HCT116 (cell line): ENCODE measurements around the gene CAAP1. TPM values are rescaled to one million over a fixed set of nuclear protein-coding genes. Genes with fewer than 3 reads are reported as not detected.

Experiments used
- ATAC-seq: fragments of 200-7000 bp; cut with Tn5 transposase; 2 replicates; pipeline ENCODE4 v1.9.1; 2020; ENCODE audit warnings: mild to moderate bottlenecking, moderate library complexity
- BruUV-seq: library from RNA; stranded (reverse); fragments of 400-500 nt; replicated peaks from 2 replicates; lab custom pipeline; 2021; lab: Mats Ljungman, UMichigan
- CTCF ChIA-PET: fragments of 300-600 bp; sonication (Branson Sonifier 250); formaldehyde crosslinking; loops from one replicate; lab custom pipeline; 2021; ENCODE audit warnings: antibody characterized with exemption; lab: Charles Lee
- POLR2A ChIA-PET: fragments of 300-600, 350-600 bp; sonication (Branson Sonifier 250); formaldehyde crosslinking; loops from one replicate; lab custom pipeline; 2021; ENCODE audit warnings: antibody characterized with exemption; lab: Charles Lee
- RAD21 ChIA-PET, 2 experiments: fragments of 300-600 bp; sonication (Branson Sonifier 250); formaldehyde crosslinking; loops; one replicate each; lab custom pipeline; 2023; ENCODE audit warnings: low total read pairs in 2 of 2; ENCODE audit not compliant: uncharacterized antibody in 2 of 2, unreplicated experiment in 2 of 2, low non-redundant PET in 1 of 2; lab: Charles Lee
- DNase-seq: peaks from one replicate; pipeline ENCODE4 v3.0.0-alpha.2; 2010; ENCODE audit warnings: low read depth, low spot score
- H2AFZ ChIP-seq: fragments of 200-600 bp; shearing (Covaris generic), sonication (generic); 2 replicates; pipeline ENCODE4 v1.6.1; 2017; ENCODE audit warnings: low read depth, mixed run types, mixed read lengths, antibody characterized with exemption, low read length; ENCODE audit not compliant: poor library complexity, severe bottlenecking
- H3K27ac ChIP-seq: 2 replicates; pipeline ENCODE4 v1.5.1; 2012; ENCODE audit warnings: low read depth, low read length
- H3K27me3 ChIP-seq: fragments of 200-600 bp; sonication (generic); 2 replicates; pipeline ENCODE4 v1.6.1; 2016; ENCODE audit warnings: mixed run types, low read length, mixed read lengths; ENCODE audit not compliant: insufficient read depth
- H3K36me3 ChIP-seq, 2 experiments: fragments of 200-500 bp in 1 of 2; fragments of 200-600 bp in 1 of 2; sonication (Bioruptor generic) in 1 of 2; sonication (generic) in 1 of 2; 2 replicates each; pipeline versions ENCODE4 v1.5.1 to v1.6.1; 2014 to 2016; ENCODE audit warnings: low read length in 2 of 2, inconsistent platforms in 1 of 2, mixed read lengths in 1 of 2, mixed run types in 1 of 2; ENCODE audit not compliant: insufficient read depth in 2 of 2, control insufficient read depth in 1 of 2
- H3K4me1 ChIP-seq, 2 experiments: fragments of 200-600 bp in 1 of 2; sonication (generic) in 1 of 2; 2 replicates each; pipeline versions ENCODE4 v1.5.1 to v1.6.1; 2012 to 2017; ENCODE audit warnings: low read length in 2 of 2, inconsistent platforms in 1 of 2, mild to moderate bottlenecking in 1 of 2, mixed read lengths in 1 of 2, mixed run types in 1 of 2, moderate library complexity in 1 of 2; ENCODE audit not compliant: insufficient read depth in 2 of 2, control insufficient read depth in 1 of 2
- H3K4me2 ChIP-seq: fragments of 200-600 bp; sonication (generic); 2 replicates; pipeline ENCODE4 v1.6.1; 2017; ENCODE audit warnings: mixed run types, low read length, mixed read lengths
- H3K4me3 ChIP-seq, 2 experiments: fragments of 200-600 bp in 1 of 2; sonication (generic) in 1 of 2; replicated peaks in 1 of 2; 2 replicates each; pipeline ENCODE4 v1.5.1; 2011 to 2016; ENCODE audit warnings: low read length in 2 of 2, control low read depth in 1 of 2, low read depth in 1 of 2, mild to moderate bottlenecking in 1 of 2, mixed read lengths in 1 of 2, mixed run types in 1 of 2
- H3K79me2 ChIP-seq: fragments of 200-600 bp; sonication (generic); 2 replicates; pipeline ENCODE4 v1.6.1; 2017; ENCODE audit warnings: mild to moderate bottlenecking, mixed run types, low read length, moderate library complexity, mixed read lengths; ENCODE audit not compliant: insufficient read depth
- H3K9ac ChIP-seq: fragments of 200-600 bp; sonication (generic); 2 replicates; pipeline ENCODE4 v1.6.1; 2016; ENCODE audit warnings: low read length, mixed read lengths
- H3K9me2 ChIP-seq: fragments of 200-600 bp; sonication (generic), shearing (Covaris generic); 2 replicates; pipeline ENCODE4 v1.6.1; 2017; ENCODE audit warnings: mixed run types, mild to moderate bottlenecking, moderate library complexity; ENCODE audit not compliant: insufficient read depth
- H3K9me3 ChIP-seq, 2 experiments: fragments of 200-500 bp in 1 of 2; fragments of 200-600 bp in 1 of 2; sonication (Bioruptor generic) in 1 of 2; sonication (generic) in 1 of 2; 2 replicates each; pipeline ENCODE4 v1.6.1; 2014 to 2017; ENCODE audit warnings: low read length in 2 of 2, mixed read lengths in 2 of 2, inconsistent platforms in 1 of 2, low read depth in 1 of 2, mild to moderate bottlenecking in 1 of 2, mixed run types in 1 of 2, moderate library complexity in 1 of 2; ENCODE audit not compliant: control insufficient read depth in 1 of 2, insufficient read depth in 1 of 2
- H4K20me1 ChIP-seq: fragments of 200-600 bp; sonication (generic), shearing (Covaris generic); 2 replicates; pipeline ENCODE4 v1.6.1; 2017; ENCODE audit warnings: mixed run types, mild to moderate bottlenecking, moderate library complexity; ENCODE audit not compliant: insufficient read depth
- CBX3 ChIP-seq: IDR thresholded peaks from 2 replicates; pipeline ENCODE4 v1.6.1; 2012; ENCODE audit warnings: low read depth
- CEBPB ChIP-seq: IDR thresholded peaks from 2 replicates; pipeline ENCODE4 v1.6.1; 2012; ENCODE audit warnings: low read depth
- EGR1 ChIP-seq: IDR thresholded peaks from 2 replicates; pipeline ENCODE4 v1.6.1; 2012; ENCODE audit warnings: low read depth
- ELF1 ChIP-seq: IDR thresholded peaks from 2 replicates; pipeline ENCODE4 v1.6.1; 2012; ENCODE audit warnings: low read depth, borderline replicate concordance
- EZH2 ChIP-seq: fragments of 200-600 bp; sonication (generic); IDR thresholded peaks from 2 replicates; pipeline ENCODE4 v1.6.1; 2017; ENCODE audit warnings: antibody characterized with exemption, mixed run types
- EZH2phosphoT487 ChIP-seq: fragments of 200-600 bp; IDR thresholded peaks from 2 replicates; pipeline ENCODE4 v1.6.1; 2018; ENCODE audit warnings: antibody characterized with exemption, borderline replicate concordance
- JUND ChIP-seq: IDR thresholded peaks from 2 replicates; pipeline ENCODE4 v1.6.1; 2012
- MAX ChIP-seq: IDR thresholded peaks from 2 replicates; pipeline ENCODE4 v1.6.1; 2012
- POLR2A ChIP-seq: IDR thresholded peaks from 2 replicates; pipeline ENCODE4 v1.7.0; 2011; ENCODE audit warnings: borderline replicate concordance; ENCODE audit not compliant: insufficient read depth, insufficient read length; ENCODE audit errors: extremely low read depth
- POLR2AphosphoS5 ChIP-seq: IDR thresholded peaks from 2 replicates; pipeline ENCODE4 v1.6.1; 2011; ENCODE audit warnings: mild to moderate bottlenecking, low read depth, low read length, moderate library complexity
- RAD21 ChIP-seq: IDR thresholded peaks from 2 replicates; pipeline ENCODE4 v1.6.1; 2012; ENCODE audit warnings: low read depth, mild to moderate bottlenecking
- REST ChIP-seq: IDR thresholded peaks from 2 replicates; pipeline ENCODE4 v1.6.1; 2012; ENCODE audit warnings: low read depth
- SIN3A ChIP-seq: IDR thresholded peaks from 2 replicates; pipeline ENCODE4 v1.6.1; 2012; ENCODE audit warnings: low read depth
- SP1 ChIP-seq: IDR thresholded peaks from 2 replicates; pipeline ENCODE4 v1.6.1; 2012; ENCODE audit warnings: low read depth
- SRF ChIP-seq: IDR thresholded peaks from 2 replicates; pipeline ENCODE4 v1.6.1; 2012; ENCODE audit warnings: low read depth
- YY1 ChIP-seq: IDR thresholded peaks from 2 replicates; pipeline ENCODE4 v1.6.1; 2011; ENCODE audit warnings: low read length, low read depth, moderate library complexity, mild to moderate bottlenecking; ENCODE audit not compliant: insufficient replicate concordance; ENCODE audit errors: extremely low read depth
- ZNF274 ChIP-seq: fragments of 200-500 bp; sonication (Bioruptor generic); IDR thresholded peaks from 2 replicates; pipeline ENCODE4 v1.6.1; 2014; ENCODE audit warnings: mild to moderate bottlenecking, low read depth, low read length, inconsistent platforms
- intact Hi-C: fragments of 100-400 bp; cut with micrococcal nuclease; formaldehyde crosslinking; loops from 2 replicates; pipeline ENCODE4 v1.10.0; 2022
- total RNA-seq: library from RNA; stranded (reverse); gene quantifications from one replicate; pipeline ENCODE4 v1.2.1, GENCODE V29; 2021; ENCODE audit not compliant: unreplicated experiment
- TF ChIP-seq, protein P1 (sequence below), 3 experiments: fragments of 200-600 bp in 1 of 3; sonication (generic) in 1 of 3; IDR thresholded peaks in 2 of 3; conservative IDR thresholded peaks in 1 of 3; 2 replicates each; pipeline ENCODE4 v1.5.1; 2012 to 2017; ENCODE audit warnings: low read depth in 2 of 3, low read length in 2 of 3, antibody characterized with exemption in 1 of 3, borderline replicate concordance in 1 of 3, control low read depth in 1 of 3, mild to moderate bottlenecking in 1 of 3, mixed read lengths in 1 of 3, mixed run types in 1 of 3, moderate library complexity in 1 of 3; ENCODE audit not compliant: insufficient read depth in 1 of 3
- TF ChIP-seq, protein P2 (sequence below): IDR thresholded peaks from 2 replicates; pipeline ENCODE4 v1.6.1; 2011; ENCODE audit warnings: mild to moderate bottlenecking, low read length, moderate library complexity; ENCODE audit not compliant: insufficient replicate concordance; ENCODE audit errors: extremely low read depth
- TF ChIP-seq, protein P3 (sequence below): IDR thresholded peaks from 2 replicates; pipeline ENCODE4 v1.6.1; 2012

Gene CAAP1
- total RNA-seq, 1 experiment from 2014 or later: 19.1 TPM

- no peak for ATAC-seq
- RAD21 ChIA-PET: no interaction called here
- H3K36me3 ChIP-seq: peaks cover 0 to 5% of the 10 kb centered on the region in 2 experiments; a peak in 1 of 4 replicates
- TF ChIP-seq ELF1 (no peak), SRF (no peak), POLR2A (no peak), EZH2 (no peak), YY1 (no peak), CBX3 (no peak), RAD21 (no peak), EZH2phosphoT487 (no peak), SIN3A (no peak), ZNF274 (no peak), JUND (no peak), SP1 (no peak), POLR2AphosphoS5 (no peak), MAX (no peak), CEBPB (no peak), EGR1 (no peak), REST (no peak)
- TF ChIP-seq, protein P1, sequence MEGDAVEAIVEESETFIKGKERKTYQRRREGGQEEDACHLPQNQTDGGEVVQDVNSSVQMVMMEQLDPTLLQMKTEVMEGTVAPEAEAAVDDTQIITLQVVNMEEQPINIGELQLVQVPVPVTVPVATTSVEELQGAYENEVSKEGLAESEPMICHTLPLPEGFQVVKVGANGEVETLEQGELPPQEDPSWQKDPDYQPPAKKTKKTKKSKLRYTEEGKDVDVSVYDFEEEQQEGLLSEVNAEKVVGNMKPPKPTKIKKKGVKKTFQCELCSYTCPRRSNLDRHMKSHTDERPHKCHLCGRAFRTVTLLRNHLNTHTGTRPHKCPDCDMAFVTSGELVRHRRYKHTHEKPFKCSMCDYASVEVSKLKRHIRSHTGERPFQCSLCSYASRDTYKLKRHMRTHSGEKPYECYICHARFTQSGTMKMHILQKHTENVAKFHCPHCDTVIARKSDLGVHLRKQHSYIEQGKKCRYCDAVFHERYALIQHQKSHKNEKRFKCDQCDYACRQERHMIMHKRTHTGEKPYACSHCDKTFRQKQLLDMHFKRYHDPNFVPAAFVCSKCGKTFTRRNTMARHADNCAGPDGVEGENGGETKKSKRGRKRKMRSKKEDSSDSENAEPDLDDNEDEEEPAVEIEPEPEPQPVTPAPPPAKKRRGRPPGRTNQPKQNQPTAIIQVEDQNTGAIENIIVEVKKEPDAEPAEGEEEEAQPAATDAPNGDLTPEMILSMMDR (IDR thresholded peaks at IDR 0.05 in 2 of 3, conservative IDR thresholded peaks at IDR 0.05 in 1 of 3; ENCODE audit: borderline replicate concordance in 1 of 3, insufficient read depth in 1 of 3, low read depth in 2 of 3, low read length in 2 of 3): no peak
- TF ChIP-seq, protein P2, sequence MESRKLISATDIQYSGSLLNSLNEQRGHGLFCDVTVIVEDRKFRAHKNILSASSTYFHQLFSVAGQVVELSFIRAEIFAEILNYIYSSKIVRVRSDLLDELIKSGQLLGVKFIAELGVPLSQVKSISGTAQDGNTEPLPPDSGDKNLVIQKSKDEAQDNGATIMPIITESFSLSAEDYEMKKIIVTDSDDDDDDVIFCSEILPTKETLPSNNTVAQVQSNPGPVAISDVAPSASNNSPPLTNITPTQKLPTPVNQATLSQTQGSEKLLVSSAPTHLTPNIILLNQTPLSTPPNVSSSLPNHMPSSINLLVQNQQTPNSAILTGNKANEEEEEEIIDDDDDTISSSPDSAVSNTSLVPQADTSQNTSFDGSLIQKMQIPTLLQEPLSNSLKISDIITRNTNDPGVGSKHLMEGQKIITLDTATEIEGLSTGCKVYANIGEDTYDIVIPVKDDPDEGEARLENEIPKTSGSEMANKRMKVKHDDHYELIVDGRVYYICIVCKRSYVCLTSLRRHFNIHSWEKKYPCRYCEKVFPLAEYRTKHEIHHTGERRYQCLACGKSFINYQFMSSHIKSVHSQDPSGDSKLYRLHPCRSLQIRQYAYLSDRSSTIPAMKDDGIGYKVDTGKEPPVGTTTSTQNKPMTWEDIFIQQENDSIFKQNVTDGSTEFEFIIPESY: no peak
- TF ChIP-seq, protein P3, sequence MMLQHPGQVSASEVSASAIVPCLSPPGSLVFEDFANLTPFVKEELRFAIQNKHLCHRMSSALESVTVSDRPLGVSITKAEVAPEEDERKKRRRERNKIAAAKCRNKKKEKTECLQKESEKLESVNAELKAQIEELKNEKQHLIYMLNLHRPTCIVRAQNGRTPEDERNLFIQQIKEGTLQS: no peak
- TF ChIP-seq, all 23 proteins: peak for 0
- H3K4me1 ChIP-seq: peaks cover 0 to 2% of the 10 kb centered on the region in 2 experiments; a peak in 3 of 4 replicates
- H3K27ac ChIP-seq: no peak overlapping the region
- no TSS peak for BruUV-seq
- POLR2A ChIA-PET: no interaction called here
- no peak overlapping the region for H3K9ac ChIP-seq
- no peak overlapping the region for H3K4me3 ChIP-seq
- H4K20me1 ChIP-seq: peaks cover 4% of the 10 kb centered on the region; the same call in 1 of the 2 replicates
- H3K79me2 ChIP-seq: peaks cover 100% of the 10 kb centered on the region
- intact Hi-C loops: no loop called here
- DNase-seq: no peak
- H3K9me2 ChIP-seq: no peaks in the 10 kb centered on the region
- CTCF ChIA-PET: no interaction called here
- no peaks in the 10 kb centered on the region for H3K27me3 ChIP-seq
- no peak overlapping the region for H3K4me2 ChIP-seq
- no peak overlapping the region for H2AFZ ChIP-seq
- H3K9me3 ChIP-seq: no peaks in the 10 kb centered on the region; a peak in 2 of 4 replicates
These were observed 47.5 kb upstream of the CAAP1 start for GRCh38 chr9:26939955-26940711.
